NCI-H446 treated with DMSO at 0.1 percent for 48 hours (cell line): ENCODE measurements around the gene PHLDB1.

ENCODE experiments used
- DNase-seq: peaks from one replicate; lab custom pipeline; 2025; lab: John Stamatoyannopoulos, UW

PHLDB1 gene

DNA sequence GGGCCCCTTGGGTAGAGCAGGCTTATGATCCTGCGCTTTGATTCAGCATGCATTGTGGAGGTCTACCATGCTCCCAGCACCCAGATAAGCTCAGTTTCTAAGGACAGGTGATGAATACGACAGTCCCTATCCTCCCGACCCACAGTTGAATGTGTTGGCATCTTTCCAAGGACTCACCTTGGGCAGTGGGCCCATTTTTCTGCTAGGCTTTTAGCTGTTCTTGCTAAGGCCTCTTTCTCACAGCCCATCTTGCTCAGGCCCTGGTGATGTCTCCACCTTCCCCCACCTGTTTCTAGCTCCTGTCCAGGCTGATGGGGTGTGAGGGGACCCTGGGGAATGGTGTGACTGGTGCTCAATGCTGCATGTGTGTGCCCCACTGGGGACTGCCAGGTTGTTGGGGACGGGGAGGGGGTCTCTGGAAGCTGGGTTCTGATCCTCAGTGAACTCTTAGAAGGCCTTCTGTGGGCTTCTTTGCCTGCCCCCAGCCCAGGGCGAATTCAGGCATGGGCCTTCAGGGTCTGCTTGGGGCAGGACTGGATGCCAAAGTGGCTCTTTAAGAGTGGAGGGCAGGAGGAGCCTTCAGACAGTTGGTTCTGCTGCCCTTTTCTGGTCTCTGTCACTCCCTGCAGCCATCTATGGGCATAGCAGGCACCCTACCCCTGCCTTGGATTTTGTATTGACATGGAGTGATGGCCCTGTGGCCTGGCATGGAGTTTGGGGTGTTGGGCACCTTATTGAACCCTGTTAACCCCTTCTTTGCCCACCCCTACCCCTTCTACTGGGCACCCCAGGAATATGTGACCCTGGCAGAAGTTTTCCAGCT lies 33.1 kb downstream of the PHLDB1 start:
- no peak for DNase-seq

DNA sequence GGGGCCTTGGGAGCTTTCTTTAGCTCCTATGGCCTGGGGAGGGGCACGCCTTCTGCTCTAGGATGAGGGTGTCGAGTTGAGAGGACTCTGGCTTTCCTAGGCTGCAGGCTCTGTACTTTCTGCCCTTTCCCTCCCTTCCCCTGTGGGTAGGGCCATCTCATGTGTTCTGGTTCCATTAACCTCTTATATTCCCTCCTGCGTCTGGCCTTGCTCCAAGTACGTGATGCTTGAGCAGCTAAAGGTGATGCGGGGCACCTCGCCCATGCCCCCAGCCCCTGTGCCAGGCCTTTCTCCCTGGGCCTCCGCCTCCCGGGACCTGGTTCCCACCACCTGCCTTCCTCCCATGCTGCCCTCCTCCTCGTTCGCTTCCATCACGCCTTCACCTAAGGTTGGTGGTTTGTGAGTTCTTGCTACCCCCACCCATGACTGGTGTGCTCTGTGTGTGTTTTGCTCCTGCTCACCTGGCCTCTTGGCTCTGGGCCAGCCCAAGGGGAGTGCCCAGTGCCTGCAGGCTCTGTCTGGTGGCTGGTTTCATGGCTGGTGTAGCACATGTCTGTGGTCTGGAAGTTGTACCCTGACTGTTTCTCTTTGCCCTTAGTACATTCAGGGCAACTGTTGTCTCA lies 34.1 kb downstream of the PHLDB1 start:
- no peak for DNase-seq

DNA sequence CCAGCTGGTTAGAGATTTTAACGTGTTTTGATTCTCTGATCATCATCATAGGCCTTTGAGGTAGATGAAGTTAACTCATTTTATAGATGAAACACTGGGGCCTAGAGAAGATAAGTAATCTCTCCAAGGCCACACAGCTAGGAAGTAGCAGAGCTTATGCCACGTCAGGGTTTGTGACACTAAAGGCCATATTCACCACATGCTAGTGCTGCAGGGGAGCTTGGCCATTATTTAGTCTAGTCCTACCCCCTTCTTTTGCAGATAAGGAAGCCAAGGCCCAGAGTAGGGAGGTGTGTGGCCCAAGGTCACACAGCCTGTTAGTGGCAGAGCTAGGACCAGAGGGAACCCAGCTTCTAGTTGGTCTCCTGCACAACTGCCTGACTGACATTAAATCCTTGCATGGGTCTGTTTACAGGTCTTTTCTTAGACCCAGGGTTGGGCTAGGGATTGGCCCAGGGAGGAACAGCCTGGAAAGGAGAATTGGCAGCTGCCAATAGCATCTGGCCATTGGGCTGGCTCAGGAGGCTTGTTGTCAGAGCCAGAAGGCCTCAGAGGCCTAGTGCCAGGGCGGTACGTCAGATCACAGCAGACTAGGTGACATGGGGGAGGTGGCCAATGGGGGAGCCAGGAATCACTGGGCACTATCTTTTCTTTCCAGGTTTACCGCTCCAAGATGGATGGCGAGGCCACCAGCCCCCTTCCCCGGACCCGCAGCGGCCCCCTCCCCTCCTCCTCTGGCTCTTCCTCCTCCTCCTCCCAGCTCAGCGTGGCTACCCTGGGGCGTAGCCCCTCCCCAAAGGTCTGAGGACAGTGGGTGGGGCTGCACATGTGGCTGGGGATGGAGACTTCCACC lies 36.0 kb downstream of the PHLDB1 start:
- peak; percentile 92 for DNase-seq

DNA sequence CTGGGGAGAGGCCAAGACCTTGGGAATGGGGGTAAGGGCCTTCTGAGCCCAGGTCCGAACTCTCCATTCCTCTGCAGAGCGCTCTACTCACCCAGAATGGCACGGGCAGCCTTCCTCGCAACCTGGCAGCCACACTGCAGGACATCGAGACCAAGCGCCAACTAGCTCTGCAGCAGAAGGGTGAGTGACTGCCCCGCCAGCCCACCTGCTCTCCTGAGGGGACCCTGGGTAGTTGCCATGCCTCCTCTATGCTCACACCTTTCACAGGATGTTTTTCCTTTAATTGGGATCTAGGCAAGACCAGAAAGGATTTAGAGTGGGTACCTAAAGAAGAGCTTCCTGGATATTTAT lies 36.6 kb downstream of the PHLDB1 start:
- no peak for DNase-seq

DNA sequence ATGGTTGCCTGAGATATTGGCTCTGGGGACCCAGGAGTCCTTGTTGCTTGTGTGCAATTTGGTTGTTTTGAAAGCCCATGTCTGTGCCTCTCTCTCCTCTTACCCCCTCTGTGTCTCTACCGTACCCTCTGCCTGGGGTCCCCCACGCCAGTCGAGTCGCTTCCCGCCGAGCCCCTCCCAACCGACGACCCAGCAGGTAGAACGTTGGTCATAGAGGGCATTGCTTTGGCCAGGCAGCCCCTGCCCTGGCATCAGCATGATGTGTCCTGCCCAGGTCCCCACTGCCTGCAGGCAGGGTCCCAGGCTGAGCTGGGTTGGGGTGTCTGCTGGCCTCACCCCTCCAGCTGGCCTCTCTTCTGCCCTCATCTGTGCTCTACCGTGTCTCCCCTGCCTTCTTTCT lies 37.1 kb downstream of the PHLDB1 start:
- no peak for DNase-seq

DNA sequence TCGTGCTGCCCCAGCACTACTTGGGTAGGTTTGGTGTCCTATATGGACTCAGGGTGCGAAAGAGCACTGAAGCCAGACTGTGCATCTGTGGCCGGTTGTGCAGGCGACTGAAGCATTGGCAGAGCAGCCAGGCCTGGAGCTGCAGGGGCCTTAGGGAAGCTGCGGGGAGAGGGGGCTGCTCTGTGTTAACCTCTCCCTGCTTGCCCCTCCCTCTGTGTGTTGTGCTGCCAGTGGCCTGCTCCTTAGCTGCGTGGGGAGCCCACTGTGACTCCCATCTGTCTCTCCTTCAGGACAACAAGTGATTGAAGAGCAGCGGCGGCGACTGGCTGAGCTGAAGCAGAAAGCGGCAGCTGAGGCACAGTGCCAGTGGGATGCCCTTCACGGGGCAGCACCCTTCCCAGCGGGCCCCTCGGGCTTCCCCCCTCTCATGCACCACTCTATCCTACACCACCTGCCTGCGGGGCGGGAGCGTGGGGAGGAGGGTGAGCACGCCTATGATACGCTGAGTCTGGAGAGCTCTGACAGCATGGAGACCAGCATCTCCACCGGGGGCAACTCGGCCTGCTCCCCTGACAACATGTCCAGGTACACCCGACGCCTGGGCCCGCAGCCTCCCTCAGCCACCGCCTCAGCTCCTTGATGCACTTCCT lies 37.8 kb downstream of the PHLDB1 start:
- peak; percentile 76 for DNase-seq

DNA sequence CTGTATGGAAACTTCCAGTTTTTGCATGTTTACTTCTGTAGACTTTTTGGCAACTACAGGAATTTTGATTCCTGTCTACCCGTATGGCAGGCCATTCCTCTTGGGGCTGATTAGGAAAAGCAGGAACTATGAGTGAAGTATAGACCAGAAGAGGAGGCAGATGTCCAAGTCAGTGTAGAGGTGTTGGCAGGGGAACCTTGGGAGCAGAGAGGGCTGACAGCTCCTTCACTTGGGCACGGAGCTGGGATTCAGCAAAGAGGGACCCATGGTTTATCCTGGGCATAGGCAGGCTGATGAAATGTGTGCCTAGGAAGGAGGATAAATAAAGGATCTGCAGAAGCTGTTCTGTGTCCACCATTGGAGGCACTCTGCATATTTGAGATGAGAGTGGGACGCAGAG lies 39.0 kb downstream of the PHLDB1 start:
- DNase-seq, result peak; percentile 72

DNA sequence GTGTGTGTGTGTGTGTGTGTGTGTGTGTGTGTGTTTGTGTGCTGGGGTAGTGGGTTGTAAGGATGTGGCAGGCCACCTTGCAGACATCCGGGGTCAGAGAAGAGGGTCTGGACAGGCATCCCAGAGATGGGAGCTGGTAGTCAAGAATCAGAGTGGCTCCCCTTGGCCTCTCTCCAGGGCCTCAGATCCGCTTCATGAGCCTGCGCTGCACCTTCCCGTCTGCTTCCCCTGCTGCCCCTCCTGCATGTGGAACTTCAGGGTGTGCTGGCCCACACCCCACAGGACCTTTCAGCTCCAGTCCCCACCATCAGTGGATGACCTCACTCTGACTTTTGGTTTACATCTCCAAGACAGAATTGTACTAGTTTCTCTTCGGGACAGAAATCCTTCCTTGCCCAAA lies 40.9 kb downstream of the PHLDB1 start:
- DNase-seq, result no peak

DNA sequence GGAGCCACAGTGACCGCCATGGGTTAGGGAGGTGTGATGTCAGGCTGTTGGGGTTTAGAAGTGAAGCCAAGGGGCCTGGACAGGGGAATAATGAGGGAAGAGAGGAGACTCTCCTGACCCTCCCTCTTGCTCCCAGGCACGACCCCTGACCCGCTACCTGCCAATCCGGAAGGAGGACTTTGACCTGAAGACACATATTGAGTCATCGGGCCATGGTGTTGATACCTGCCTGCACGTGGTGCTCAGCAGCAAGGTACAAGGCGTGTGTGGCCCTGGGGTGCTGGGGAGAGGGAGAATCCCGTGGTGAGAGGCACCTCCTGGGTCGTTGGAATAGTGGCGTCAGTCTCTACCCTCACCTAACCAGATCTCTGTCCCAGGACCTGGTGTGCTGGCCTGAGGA lies 42.5 kb downstream of the PHLDB1 start:
- no peak for DNase-seq

DNA sequence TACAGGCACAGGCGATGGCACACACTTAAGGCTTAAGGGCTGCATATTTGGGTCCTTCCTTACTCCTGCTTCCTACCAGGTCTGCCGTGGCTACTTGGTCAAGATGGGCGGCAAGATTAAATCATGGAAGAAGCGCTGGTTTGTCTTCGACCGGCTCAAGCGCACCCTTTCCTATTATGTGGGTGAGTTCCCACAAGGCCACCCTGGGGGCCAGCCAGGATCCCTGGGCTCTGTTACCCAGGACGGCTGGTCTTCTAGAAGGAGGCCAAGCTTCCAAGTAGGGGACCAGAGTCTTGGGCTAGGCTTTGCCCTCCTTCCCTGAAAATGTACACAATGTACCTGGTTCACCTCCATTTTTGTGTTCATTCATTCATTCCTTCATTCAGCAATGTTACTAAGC lies 43.0 kb downstream of the PHLDB1 start:
- no peak for DNase-seq

DNA sequence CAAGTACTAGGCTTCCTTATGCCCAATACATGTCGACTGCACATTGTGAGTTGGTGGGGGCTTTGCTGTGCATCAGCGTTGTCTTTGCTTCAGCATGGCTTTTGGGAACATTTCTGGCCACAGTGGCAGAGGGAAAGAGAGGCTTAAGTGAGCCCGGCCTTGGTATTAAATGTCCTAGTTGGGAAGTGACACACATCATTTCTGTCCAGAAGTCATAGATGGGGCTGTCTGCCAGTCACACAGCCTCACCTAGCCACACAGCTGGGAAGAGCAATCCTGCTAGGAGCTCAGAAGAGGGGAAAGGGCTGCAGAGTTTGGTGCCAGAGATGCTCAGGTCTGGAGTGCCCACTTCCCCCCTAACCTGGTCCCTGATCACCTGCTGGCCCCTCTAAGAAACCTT lies 44.4 kb downstream of the PHLDB1 start:
- DNase-seq, result no peak

DNA sequence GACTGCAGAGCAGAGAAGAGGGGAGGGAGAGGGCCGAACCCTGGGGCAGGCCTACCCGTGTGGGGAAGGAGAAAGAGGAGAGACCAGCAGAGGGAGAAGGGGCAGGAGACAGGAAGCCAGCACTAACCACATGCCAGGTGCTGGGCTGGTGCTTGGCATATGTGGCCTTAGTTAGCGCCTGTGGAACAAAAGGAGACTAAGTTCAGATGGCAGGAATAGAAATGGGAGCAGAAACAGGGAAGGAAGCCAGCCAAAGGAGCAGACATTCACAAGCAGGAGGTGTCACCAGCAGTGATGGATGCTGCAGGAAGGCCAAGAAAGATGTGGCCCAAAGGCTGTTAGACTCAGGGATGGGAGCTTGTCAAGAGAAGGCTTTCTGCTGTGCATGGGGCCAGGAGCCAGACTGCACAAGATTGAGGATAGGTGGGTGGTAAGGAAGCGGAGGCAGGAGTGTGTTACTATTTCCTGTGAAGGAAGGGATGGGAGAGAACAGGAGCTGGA lies 45.3 kb downstream of the PHLDB1 start:
- peak; percentile 81 for DNase-seq

DNA sequence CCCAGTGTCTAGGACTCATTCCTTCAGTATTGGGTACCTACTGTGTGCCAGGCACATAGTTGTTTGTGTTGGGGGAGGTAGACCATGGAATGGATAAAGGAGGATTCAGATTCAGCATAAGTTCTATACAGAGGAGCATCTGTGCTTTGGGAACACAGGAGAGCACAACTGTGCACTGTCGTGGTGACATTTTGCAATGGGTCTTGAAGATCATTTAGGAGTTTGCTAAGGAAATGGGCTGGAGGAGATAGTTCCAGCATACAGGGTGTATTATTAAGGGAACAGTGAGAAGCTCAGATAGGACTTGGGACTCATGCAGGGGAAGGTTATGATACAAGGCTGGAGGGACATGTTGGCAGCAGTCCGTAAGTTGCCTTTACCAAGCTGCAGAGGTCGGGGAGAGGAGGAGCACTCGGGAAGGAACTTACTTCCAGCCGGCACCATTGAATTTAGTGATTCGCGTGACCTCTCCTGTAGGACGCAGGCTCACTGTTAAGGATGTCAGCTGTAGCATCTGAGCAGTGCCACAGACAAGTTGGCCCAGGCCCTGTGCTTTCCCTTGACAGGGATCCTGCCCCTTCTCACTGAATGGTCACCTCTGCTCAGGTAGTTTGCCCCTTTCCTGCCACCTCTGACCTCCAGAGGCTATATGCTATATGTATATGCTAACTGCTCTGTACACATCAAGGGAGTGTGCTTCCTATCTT lies 46.4 kb downstream of the PHLDB1 start:
- DNase-seq, result no peak

DNA sequence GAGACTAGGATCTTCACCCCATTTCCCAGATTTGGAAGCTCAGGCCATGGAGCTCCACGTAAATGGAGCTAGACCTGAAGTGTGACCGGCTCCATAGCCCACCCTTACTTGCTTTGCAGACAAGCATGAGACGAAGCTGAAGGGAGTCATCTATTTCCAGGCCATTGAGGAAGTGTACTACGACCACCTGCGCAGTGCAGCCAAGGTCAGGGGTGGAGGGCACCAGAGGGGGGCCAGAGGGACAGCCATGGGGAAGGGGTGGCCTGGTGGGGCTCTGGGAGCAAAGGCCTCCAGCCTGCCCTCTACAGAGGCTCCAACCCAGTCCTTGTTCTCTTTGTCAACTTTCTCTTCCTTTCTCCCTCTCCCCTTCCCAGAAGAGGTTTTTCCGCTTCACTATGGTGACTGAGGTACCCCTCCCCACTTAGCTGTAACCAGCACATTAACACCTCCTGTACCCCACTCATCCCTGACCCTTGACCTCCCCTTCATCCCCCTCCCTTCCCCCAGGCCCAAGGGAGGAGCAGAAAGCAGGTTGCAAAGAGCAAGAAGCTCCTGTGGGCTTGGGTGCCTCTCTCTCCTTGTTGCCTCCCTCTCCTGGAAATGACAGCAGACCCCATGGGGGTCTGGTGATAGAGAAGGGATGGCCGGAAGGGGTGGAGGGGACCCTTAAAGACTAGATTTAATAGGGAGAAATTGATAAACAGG lies 48.2 kb downstream of the PHLDB1 start:
- no peak for DNase-seq

DNA sequence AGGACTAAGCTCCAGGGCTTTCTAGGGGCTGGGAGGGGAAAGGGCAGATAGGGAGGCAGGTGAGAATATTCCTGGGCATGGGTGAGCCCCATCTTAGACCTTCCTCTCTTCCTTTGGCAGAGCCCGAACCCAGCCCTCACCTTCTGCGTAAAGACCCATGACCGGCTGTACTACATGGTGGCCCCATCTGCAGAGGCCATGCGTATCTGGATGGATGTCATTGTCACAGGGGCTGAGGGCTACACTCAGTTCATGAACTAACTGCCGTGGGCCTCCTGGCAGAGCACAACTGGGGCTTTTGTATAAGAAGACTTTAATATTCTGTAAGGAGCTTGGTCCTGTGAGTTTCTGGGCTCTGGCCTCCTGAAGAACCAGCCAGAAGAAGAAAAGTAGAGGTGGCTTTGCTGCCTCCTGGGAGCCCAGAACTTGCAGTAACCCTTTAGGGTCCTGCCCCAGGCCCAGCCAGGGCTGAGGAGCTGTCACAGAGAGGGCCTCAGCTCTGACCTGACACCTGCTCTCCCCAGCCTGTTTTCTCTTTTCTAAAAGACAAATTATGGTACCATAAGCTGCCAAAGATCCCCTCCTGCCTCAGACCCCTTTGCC lies 49.2 kb downstream of the PHLDB1 start:
- no peak for DNase-seq

DNA sequence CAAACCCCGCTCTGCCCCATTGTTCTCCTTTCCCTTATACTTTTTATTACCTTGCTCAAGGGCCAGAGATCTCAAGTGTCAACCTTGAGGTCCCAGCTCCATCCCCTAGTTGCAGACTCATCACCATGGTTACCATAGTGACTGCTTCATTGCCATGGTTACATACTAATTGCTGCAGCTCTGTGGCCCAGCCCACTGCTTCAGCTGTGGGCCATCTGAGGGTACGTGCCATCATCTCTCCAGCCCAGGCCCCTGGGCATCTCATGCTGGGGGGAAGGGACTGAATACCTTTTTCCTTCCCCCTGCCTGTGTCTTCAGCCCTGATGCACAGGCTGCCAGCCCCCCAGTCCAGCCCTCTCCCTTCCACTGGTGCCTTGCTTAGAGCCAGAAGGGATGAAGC lies 49.8 kb downstream of the PHLDB1 start:
- no peak for DNase-seq

DNA sequence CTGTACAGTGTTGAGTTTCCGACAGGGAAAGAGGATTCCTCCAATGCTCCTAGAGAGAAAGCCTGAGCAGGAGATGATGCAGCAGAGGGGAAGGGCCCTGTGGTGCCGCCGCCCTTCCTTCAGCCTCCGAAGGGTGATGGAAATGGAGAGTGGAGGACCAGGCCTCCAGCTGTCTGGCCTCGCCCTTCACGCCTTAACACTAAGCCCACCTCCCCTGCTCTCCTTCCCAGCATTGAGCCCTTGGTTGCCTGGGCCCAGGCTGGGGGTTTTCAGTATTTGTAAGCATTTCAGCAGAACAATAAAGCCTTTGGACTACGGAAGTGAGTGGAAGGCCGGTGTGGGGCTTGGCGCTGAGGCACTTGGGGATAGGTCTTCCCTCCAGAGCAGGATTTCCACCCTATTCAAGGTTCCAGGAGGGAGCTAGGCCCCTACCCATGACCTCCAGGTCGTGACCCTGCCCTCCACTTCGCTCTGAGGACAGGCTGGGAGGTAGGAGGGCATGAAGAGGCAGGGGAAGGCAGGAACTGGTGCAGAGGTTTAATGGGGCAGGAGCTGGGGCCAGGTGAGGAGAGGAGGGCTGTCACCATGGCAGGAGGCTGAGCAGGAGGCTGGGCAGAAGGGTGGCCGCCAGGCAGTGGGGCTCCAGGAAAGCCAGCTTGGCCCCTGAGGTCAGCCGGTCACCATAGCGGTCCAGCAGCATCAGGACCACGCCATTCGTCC lies 50.5 kb downstream of the PHLDB1 start:
- no peak for DNase-seq

DNA sequence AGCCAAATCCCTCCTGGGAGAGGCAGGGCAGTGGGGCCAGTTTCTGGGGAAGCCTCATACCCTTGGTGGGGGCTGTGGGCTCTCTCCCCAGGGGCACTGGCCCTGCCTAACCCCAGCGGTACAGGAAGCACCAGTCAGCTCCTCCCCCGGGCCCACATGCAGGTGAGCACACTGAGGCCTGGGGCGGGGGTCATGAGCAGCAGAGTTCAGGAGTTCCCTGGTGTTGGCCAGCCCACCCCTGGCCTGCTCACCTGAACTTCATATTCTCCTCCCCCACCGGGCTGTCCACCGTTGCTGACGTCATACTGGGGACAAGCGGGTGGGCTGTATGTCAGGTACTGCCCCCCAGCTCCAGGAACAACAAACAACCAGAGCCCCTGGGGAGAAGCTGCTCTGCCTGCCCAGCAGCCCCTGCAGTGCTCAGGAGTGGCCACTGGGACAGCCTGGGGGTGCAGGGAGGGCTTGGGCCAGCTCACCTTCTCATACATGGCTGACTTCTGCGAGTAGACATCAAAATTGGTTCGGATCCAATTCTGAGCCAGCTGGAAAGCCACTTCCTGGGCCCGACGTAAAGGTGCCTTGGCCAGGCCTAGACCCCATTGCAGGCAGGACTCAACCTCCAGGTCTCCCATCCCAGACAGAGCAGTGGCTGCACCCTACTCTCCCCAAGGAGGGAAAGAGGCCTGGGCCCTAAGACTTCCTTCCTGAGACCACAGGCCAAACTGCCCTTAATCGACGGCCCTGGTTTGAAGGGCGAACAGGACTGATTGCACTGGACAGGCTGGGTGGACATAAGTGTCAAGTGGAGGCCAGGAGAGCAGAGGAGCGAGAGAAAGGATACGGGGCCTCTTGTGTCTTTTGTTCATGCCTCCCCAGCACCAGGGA lies 51.3 kb downstream of the PHLDB1 start:
- no peak for DNase-seq
